OCI-LY1 (cell line): Measurements from ENCODE around the gene MRPS6.

Source experiments
- H2AFZ ChIP-seq: fragments of 200-600 bp; sonication (generic), shearing (Covaris generic); 2 replicates; pipeline ENCODE4 v1.6.0; 2014; ENCODE audit warnings: antibody characterized with exemption, mild to moderate bottlenecking, low read length
- H3F3A ChIP-seq: fragments of 200-600 bp; sonication (generic), shearing (Covaris generic); 2 replicates; pipeline ENCODE4 v1.6.0; 2014; ENCODE audit warnings: mild to moderate bottlenecking, antibody characterized with exemption, low read length, moderate library complexity; ENCODE audit not compliant: insufficient read depth
- H3K27ac ChIP-seq: fragments of 200-600 bp; sonication (generic); 2 replicates; pipeline ENCODE4 v1.5.1; 2014; ENCODE audit warnings: low read length, mixed run types, mild to moderate bottlenecking, low read depth; ENCODE audit not compliant: poor library complexity, severe bottlenecking
- H3K27me3 ChIP-seq: fragments of 200-600 bp; sonication (generic); 2 replicates; pipeline ENCODE4 v1.6.0; 2014; ENCODE audit warnings: antibody characterized with exemption, mild to moderate bottlenecking, low read length, moderate library complexity; ENCODE audit not compliant: insufficient read depth
- H3K36me3 ChIP-seq: fragments of 200-600 bp; sonication (generic); 2 replicates; pipeline ENCODE4 v1.6.1; 2014; ENCODE audit warnings: mild to moderate bottlenecking, antibody characterized with exemption, low read length, moderate library complexity, mixed read lengths; ENCODE audit not compliant: insufficient read depth
- H3K4me1 ChIP-seq: fragments of 200-600 bp; sonication (generic); 2 replicates; pipeline ENCODE4 v1.5.1; 2014; ENCODE audit warnings: mild to moderate bottlenecking, low read length, moderate library complexity; ENCODE audit not compliant: insufficient read depth, severe bottlenecking
- H3K4me2 ChIP-seq: fragments of 200-600 bp; sonication (generic), shearing (Covaris generic); 2 replicates; pipeline ENCODE4 v1.6.1; 2014; ENCODE audit warnings: low read length
- H3K4me3 ChIP-seq: fragments of 200-600 bp; sonication (generic); 2 replicates; pipeline ENCODE4 v1.5.1; 2014; ENCODE audit warnings: low read length, low read depth, mild to moderate bottlenecking, mixed read lengths; ENCODE audit not compliant: poor library complexity, severe bottlenecking
- H3K79me2 ChIP-seq: fragments of 200-600 bp; shearing (Covaris generic); 2 replicates; pipeline ENCODE4 v1.6.1; 2016; ENCODE audit warnings: mixed run types, low read length, mixed read lengths; ENCODE audit not compliant: insufficient read depth
- H3K9ac ChIP-seq: fragments of 200-600 bp; sonication (generic), shearing (Covaris generic); 2 replicates; pipeline ENCODE4 v1.6.1; 2014; ENCODE audit warnings: mild to moderate bottlenecking, low read length, mixed read lengths
- H3K9me2 ChIP-seq: fragments of 200-600 bp; sonication (generic), shearing (Covaris generic); 2 replicates; pipeline ENCODE4 v1.6.1; 2014; ENCODE audit warnings: low read depth, mild to moderate bottlenecking, low read length, mixed read lengths
- H3K9me3 ChIP-seq: fragments of 200-600 bp; shearing (Covaris generic); 2 replicates; pipeline ENCODE4 v1.6.1; 2014; ENCODE audit warnings: low read length, mixed read lengths
- H4K20me1 ChIP-seq: fragments of 200-600 bp; sonication (generic), shearing (Covaris generic); 2 replicates; pipeline ENCODE4 v1.6.0; 2016; ENCODE audit warnings: mild to moderate bottlenecking, low read length; ENCODE audit not compliant: insufficient read depth
- EZH2 ChIP-seq: fragments of 200-600 bp; sonication (generic), shearing (Covaris generic); IDR thresholded peaks from 2 replicates; pipeline ENCODE4 v1.8.0; 2017; ENCODE audit warnings: borderline replicate concordance, mixed run types, mild to moderate bottlenecking, antibody characterized with exemption, low read length, moderate library complexity, mixed read lengths
- TF ChIP-seq, protein P1 (sequence below): fragments of 200-600 bp; sonication (generic), shearing (Covaris generic); IDR thresholded peaks from 2 replicates; pipeline ENCODE4 v1.5.1; 2017; ENCODE audit warnings: mild to moderate bottlenecking, antibody characterized with exemption, low read length, moderate library complexity, mixed read lengths

MRPS6 gene

DNA sequence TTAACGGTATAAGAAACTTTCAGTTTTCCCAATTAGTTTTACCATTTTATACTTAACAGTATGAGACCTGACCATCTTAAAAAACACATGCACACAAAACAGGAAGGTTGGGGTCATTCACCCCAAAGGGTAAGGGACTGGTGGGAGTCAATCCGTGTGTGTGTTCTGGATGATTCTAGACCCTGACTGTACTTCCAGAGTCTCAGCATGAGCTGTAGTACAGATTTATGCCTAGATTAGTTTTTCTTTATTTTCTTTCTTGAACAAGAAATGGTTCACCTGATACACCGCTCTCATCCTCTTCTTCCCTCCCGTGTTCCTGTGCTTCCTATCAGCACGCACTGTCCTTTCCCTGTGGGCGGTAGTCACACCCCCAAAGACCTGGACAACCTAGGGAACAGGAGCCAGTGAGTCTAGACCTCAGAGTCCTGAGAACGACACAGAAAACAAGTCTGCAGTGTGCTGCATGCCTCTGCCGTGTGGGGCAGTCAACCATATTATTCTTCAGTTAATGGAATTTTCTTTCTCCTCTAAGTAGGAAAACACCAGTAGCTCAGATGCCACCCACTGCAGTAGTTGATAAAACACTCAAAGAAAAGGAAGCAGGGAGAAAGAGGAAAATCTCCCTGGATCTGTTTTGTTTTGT lies 38.9 kb upstream of the MRPS6 start:
- H3K4me2 ChIP-seq, result no peak overlapping the region
- TF ChIP-seq EZH2, result no peak
- TF ChIP-seq, protein P1, sequence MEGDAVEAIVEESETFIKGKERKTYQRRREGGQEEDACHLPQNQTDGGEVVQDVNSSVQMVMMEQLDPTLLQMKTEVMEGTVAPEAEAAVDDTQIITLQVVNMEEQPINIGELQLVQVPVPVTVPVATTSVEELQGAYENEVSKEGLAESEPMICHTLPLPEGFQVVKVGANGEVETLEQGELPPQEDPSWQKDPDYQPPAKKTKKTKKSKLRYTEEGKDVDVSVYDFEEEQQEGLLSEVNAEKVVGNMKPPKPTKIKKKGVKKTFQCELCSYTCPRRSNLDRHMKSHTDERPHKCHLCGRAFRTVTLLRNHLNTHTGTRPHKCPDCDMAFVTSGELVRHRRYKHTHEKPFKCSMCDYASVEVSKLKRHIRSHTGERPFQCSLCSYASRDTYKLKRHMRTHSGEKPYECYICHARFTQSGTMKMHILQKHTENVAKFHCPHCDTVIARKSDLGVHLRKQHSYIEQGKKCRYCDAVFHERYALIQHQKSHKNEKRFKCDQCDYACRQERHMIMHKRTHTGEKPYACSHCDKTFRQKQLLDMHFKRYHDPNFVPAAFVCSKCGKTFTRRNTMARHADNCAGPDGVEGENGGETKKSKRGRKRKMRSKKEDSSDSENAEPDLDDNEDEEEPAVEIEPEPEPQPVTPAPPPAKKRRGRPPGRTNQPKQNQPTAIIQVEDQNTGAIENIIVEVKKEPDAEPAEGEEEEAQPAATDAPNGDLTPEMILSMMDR, result no peak

DNA sequence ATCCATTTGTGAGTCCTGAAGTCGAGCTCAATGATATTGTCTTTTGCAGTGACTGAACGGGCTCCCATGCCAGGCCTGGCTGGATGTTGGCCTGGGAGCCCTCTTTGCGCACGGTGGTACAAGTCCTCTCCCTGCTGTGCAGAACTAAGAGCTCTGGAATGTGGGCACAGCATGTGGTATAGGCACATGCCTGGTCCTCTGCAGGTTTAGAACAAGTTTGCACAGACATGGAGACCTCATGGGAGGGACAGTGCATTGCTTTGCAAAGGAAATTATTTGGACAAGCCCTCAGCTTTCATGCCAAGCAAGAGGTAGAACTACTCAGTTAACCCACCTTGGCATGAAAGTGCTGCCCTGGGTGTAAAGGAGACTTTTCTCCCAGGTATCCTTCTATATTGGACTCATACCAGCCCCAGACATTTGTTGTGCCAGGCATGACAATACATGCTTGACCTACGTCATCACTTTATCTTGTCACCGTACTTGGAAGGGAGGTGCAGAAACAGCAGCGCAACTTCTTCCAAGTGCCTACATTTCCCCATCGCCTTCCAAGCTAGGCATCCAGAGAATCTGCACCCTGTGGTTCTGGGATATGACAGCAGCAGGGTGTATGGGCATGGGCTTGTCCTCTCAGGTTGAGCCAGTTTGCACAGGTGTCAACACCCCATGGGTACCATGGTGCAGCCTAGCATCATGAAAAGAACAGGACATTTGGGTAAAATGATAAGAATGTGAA lies 37.6 kb upstream of the MRPS6 start:
- no peak overlapping the region for H3K27ac ChIP-seq
- H3K4me2 ChIP-seq, result no peak overlapping the region
- no peak overlapping the region for H3K4me3 ChIP-seq
- no peaks in the 10 kb centered on the region for H4K20me1 ChIP-seq
- no peak overlapping the region for H2AFZ ChIP-seq
- no peaks in the 10 kb centered on the region for H3F3A ChIP-seq
- peaks cover 5% of the 10 kb centered on the region for H3K4me1 ChIP-seq
- H3K9me3 ChIP-seq, result 0 out of 2 replicates have a peak, but pooled peaks cover 3% of the 10 kb centered on the region
- H3K9ac ChIP-seq, result no peak overlapping the region
- no peak for TF ChIP-seq EZH2
- TF ChIP-seq, protein P1, result no peak
- H3K36me3 ChIP-seq, result no peaks in the 10 kb centered on the region
- H3K27me3 ChIP-seq, result no peaks in the 10 kb centered on the region
- no peaks in the 10 kb centered on the region for H3K79me2 ChIP-seq
- no peaks in the 10 kb centered on the region for H3K9me2 ChIP-seq

More for the DNA sequence above, 38.9 kb upstream of the MRPS6 start:
- no peaks in the 10 kb centered on the region for H3F3A ChIP-seq
- H3K79me2 ChIP-seq, result no peaks in the 10 kb centered on the region
- H3K36me3 ChIP-seq, result no peaks in the 10 kb centered on the region
- 0 out of 2 replicates have a peak, but pooled peaks cover 3% of the 10 kb centered on the region for H3K9me3 ChIP-seq
- H3K4me1 ChIP-seq, result peaks cover 14% of the 10 kb centered on the region
- H4K20me1 ChIP-seq, result no peaks in the 10 kb centered on the region
- no peaks in the 10 kb centered on the region for H3K27me3 ChIP-seq
- H3K9me2 ChIP-seq, result no peaks in the 10 kb centered on the region
- H3K9ac ChIP-seq, result no peak overlapping the region
- no peak overlapping the region for H3K4me3 ChIP-seq
- H2AFZ ChIP-seq, result no peak overlapping the region
- H3K27ac ChIP-seq, result no peak overlapping the region

DNA sequence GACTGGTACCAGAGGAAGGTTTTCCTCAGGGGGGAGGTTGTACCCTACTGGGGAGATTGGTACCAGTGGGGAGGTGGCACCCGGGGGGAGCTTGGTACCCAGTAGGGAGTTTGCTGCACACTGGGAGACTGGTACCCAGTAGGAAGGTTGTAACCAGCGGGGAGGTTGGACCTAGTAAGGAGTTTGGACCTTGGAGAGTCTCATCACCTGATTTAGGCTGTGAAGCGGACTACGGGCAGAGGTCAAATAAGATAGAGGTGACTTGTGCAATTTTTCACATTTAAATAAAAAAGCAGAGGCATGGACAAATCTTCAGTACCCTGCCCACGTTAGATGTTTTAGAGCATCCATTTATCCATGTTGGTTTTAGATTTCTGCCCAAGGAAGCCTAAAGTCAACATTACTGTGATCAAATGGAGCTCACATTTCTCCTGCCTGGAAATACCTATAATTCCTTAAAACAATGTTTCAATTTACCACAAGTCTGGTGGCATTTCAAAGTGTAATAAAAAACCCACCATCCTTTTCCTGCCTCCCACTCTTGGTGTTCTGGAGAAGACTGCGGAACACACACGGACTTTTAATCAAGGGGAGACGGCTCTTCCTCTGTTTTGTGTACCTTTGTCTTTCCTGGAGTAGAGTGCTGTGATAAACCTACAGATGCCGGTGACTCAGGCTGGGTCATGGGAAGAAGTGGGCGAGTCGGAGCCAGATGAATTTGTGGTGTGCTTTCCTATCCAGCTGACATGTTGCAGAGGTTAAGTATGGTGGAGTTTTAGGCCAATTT lies 36.2 kb upstream of the MRPS6 start:
- H3K9me2 ChIP-seq, result no peaks in the 10 kb centered on the region
- peaks cover under 1% of the 10 kb centered on the region; the same call in 1 of the 2 replicates for H3K27me3 ChIP-seq
- TF ChIP-seq, protein P1, result no peak
- TF ChIP-seq EZH2, result no peak
- H3K27ac ChIP-seq, result no peak overlapping the region
- H2AFZ ChIP-seq, result no peak overlapping the region
- H3K79me2 ChIP-seq, result no peaks in the 10 kb centered on the region
- 0 out of 2 replicates have a peak, but pooled peaks cover 3% of the 10 kb centered on the region for H3K9me3 ChIP-seq
- H3K36me3 ChIP-seq, result no peaks in the 10 kb centered on the region
- H3K9ac ChIP-seq, result no peak overlapping the region
- no peaks in the 10 kb centered on the region for H3F3A ChIP-seq
- no peaks in the 10 kb centered on the region for H3K4me1 ChIP-seq
- no peak overlapping the region for H3K4me2 ChIP-seq
- H4K20me1 ChIP-seq, result no peaks in the 10 kb centered on the region
- no peak overlapping the region for H3K4me3 ChIP-seq
